Activated T-cell treated with anti-CD3 and anti-CD28 coated beads, Interleukin-2, amount 50 U/mL, for 48 hours (primary cell): Measurements from ENCODE around the gene CDH23.

Experiments
- DNase-seq, 2 experiments: peaks; one replicate each; pipeline ENCODE4 v3.0.0-alpha.2; 2020

CDH23 gene

DNA sequence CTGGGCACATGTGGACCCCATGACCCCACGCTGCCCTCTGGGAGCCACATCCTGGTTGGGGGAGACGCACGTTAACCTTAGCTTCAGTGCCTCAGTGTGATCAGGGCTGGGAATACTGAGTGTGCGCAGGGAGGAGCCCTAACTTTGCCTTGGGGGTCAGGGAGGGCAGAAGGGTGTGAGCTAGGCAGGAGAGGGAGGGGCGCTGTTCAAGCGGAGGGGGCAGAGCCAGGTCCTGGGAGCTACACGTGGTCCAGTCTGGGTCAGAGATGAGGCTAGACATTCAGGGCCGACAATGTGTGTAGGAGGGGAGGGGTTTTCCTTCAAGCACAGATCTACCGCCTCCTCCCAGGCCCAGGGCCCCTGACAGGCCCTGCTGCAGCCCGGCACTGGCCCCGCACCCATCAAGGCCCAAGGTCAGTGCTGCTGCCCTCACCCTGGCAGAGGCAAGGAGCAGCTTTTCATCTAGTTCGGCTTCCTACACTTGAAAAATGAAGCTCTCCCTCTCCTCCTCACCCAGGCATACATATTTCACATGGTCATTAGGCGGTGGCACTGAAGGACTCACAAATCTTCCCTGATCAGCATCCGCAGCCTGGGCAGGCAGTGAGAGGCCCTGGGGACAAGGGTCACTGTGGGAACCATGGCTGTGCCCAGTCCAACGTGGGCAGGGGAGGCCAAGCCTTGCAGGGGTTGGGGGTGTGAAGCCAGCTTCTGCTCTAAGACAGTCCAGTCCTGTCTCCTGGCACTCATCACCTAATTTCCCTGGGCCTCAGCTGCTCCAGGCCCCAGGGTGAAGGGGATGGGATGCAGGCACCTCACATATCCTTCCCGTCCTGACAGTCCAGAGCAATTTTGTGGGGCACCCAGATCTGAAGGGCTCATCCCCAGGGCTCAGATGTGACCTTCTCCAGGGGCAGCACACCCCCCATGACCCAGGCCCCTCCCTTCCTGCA is 275.6 kb downstream of the CDH23 start:
- no peak for DNase-seq

DNA sequence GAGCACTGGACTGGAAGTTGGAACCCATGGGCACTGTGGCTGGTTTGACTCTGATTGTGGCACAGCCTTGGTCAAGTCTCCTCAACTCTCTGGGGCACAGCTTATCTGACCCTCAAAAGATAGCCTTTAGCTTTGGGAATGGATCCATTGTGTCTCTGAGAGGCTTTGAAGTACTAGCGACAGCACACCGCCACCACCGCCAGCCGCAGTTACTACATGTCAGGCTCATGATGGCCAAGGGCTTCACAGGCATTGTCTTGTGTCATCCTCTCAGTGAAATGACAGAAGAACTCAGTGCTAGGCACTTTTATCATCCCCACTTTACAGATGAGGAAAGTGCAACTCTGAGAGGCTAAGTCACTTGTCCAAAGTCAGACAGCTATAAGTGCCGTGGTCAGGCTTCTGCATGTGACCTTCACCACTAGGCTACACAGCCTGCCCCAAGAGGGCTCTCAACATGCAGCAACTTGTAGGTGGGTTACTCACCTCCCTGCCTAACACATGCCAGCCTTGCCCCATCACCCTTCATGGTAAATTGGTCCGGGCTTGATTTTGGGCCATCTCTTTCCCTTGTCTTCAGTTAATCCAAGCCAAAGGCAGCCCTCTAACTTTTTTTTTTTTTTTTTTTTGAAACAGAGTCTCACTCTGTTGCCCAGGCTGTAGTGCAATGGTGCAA is 278.7 kb downstream of the CDH23 start:
- DNase-seq: no peak

DNA sequence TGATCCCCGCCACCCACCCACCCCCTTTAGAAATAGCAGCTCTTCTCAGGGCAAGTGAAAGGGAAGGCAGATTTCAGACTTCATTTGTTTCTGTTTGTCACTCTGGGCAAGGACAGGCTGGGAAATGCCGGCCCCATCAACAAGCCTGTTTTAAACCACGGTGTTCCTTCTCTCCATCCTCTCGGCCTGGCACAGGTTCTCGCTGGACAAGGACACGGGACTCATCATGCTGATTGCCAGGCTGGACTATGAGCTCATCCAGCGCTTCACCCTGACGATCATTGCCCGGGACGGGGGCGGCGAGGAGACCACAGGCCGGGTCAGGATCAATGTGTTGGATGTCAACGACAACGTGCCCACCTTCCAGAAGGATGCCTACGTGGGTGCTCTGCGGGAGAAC is 280.5 kb downstream of the CDH23 start:
- DNase-seq: no peak

DNA sequence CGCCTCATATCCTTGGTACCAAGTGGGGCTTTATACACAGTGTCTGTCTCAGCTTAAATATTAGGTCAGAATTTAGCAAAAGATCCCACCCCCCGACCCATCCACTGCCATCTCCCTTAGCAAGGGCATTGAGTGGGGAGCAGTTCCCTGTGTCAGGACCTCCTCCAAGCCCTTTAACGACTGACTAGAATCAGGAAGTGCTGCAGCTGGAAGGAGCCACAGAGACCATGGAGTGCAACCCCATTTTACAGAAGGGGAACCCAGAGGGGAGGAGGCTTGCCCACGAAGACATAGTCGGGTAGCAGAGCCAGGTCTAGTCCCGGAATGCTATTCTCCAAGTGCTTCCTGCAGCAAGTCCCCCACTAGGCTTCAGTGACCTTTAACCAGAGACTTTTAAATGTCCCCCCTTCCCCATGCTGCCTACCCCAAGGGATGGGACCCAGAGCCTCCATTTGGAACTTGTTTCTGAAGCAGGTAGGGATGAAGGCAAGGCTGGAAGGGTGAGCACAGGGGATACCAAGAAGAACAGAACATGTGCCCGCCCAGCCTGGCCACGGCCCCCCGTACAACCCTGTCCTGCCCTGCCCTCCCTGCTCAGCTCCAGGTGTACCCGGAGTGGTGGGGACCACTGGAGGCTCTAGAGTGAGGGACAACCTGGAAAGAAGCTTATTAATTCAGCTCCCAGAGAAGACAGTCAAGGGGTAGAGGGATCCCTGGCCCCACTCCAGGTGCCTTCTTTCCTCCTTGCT is 281.5 kb downstream of the CDH23 start:
- DNase-seq: no peak

DNA sequence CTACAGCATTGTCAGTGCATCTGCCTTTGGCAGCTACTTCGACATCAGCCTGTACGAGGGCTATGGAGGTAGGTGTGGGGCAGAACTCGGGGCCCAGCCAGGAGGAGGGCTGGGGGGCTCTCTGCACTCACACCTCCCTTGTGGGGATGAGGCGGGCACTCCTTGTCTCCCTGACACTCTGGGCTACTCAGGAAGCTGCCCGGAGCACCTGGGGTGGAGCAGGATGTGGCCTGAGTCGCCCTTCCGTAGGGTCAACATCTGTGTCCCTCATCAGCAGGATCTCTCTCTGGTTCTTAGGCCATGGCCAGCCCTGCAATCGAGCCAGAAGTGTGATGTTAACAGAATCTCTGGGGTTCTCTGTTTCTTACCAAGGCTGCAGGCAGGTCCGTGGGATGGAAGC is 282.7 kb downstream of the CDH23 start:
- DNase-seq: no peak

DNA sequence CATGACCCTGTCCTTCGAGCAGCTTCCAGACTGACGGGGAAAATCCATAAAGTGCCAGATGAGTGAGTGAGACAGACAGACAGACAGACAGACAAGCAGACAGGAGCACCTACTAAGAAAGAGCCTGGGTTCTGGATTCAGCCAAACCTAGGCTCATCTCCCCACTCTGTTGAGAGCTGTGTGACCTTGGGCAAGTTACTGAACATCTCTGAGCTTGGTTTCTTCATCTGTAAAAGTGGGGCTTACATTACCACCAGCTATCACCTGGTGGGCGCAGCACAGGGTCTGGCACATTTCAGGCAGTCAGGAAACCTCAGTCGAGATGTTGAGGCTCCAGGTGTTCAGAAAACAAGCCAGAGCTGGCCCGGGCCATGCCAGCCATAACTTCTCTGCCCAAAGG is 285.3 kb downstream of the CDH23 start:
- DNase-seq: no peak

DNA sequence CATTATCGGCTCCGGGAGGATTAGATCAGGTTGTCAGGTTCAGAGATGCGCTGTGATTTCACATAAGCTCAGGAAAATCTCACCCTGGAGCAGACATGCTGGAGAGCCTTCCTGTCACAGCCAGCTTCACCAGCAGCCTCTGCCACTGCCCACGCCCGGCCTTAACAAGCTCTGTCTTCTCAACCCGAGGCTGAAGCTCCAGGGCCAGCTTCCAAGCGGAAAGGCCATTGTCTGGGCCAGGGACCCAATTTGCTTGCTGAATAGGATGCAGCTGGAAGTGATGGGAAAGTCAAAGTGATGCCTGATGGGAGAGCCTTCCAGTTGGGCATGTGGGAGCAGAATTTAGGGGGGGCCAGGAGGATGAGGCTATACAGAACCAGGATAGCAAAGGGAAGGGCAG is 286.6 kb downstream of the CDH23 start:
- no peak for DNase-seq

DNA sequence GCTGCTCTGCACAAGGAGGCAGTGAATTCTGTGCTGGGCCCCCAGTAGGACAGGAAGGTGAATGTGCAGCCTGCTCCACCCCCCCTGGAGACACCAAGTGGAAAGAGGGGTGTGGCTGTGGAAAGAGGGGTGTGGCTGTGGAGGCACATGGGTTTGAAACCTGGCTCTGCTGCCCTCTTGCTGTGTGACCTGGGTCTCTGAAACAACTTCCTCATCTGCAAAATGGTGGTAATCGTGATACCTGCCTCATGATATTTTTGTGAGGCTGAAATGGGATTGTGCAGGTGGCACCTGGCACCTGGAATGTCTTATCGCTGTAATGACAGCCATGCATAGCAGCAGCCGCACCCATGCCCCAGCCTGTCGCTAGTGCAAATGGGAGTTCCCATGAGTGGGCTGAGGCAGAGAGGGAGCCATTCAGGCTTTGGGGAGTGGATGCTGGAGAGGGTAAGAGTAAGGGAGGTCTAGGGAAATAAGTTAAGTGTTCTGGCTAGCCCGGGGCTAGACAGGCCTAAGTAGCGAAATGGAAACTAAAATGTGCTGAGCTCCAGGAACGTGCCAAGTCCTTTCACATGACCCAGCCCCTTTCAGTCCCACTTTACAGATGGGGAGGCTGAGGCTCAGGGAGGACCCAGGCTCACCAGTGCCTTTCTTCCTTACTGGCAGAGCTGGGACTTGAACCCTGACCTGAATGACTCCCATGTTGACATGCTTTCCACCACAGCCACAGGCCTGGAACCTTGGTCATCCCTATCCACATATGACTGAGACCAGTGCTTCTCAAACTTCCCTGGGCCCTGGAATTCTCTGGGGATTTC is 287.8 kb downstream of the CDH23 start:
- DNase-seq: peak; percentile 38 to 45

DNA sequence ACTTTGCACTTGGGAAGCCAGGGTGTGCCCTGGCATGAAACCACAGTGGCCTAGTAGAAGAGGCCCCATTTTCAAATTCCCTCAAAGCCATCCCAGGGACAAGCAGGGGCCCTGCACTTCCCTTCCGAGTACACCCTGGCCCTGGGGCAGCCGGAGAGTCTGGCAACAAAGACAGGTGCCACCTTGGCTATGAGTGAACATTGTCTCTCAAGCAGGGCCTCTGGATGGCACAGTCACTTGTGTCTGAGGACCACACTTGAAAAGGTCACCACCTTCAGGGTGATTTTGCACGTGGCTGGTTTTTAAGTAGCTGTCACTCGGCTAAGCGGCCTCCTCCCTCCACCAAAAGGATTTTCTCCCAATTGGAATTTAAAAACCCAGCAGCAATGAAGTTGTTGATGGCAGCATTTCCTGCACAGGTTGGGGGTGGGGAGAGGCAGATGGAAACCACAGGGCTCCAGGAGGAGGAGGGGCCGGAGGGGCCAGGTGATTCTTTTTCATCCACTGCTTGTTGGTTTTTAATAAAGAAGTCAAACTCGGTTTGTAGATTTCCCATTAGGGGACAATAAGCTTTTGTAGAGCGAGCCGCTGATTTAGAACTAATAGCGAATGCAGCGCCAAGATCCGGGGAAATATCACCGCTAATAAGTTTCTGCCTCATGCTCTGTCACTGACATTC is 289.0 kb downstream of the CDH23 start:
- no peak for DNase-seq

DNA sequence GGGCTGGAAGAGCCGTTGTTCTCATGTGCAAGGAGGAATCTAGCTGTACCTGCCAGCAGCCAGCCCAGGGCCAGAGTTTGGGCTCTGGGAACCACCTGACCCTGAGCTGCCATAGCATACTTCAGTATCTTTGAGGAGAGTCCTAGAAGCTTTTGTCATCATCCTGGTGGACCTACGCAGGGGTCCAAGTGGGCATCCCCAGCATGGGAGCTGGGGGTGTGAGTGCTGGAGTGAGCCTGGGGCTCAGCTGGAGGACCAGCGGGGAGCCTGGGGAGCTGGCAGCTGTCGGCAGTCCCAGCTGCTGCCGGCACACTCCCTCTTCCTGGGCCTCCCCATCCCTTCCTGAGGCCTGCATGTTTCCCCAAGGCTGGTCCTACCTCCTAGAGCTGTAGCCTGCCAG is 290.4 kb downstream of the CDH23 start:
- DNase-seq: no peak

DNA sequence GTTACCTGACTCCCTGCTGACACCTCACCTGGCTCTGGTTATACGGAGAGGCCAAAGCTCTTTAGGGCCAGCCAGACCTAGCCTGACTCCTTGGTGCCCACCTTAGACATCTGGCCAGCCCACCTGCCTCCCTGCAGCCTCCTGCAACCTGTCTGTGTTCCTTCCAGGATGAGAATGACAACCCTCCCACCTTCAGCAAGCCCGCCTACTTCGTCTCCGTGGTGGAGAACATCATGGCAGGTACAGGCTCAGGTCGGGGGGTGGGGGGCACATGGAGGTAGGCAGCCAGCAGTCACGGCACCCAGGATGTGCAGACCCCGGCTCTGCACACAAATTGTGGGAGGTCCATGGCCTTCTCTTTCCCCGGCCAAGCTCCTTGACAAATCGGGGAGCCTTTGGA is 290.8 kb downstream of the CDH23 start:
- DNase-seq: no peak

DNA sequence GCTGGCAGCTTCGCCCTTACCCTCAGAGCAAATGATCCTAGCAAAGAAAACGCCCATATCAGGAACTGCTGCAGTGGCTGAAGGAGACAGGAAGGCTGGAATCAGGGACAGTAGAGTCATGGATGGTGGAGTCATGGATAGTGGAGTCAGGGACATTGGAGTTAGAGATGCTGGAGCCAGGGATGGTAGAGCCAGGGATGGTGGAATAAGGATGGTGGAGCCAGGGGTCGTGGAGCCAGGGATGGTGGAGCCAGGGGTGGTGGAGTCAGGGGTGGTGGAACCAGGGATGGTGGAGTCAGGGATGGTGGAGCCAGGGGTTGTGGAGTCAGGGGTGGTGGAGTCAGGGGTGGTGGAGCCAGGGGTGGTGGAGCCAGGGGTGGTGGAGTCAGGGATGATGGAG is 291.5 kb downstream of the CDH23 start:
- no peak for DNase-seq

DNA sequence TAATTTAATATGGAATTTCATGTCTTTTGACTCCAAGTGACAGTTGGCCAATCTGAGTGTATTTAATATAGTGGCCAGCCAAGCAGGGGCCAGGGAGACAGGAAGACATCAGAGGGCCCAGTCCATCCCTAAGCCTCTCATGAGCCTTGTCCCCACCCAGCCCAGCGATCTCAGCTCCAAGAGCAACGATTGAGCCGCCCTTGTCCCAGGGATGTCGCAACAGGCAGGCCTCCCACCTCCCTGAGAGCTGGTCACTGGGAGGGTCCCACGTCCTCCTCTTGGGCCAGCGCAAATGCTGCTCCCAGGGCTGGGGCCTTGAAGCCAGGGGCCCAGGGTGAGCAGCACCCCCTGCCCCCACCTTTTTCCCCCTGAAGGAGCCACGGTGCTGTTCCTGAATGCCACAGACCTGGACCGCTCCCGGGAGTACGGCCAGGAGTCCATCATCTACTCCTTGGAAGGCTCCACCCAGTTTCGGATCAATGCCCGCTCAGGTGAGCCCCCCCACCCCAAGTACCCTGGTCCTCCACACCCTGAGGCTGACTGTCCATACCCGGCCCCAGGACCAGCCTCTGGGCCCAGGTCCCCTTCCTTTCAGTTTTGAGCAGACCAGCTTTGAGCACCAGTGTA is 293.5 kb downstream of the CDH23 start:
- DNase-seq: no peak

DNA sequence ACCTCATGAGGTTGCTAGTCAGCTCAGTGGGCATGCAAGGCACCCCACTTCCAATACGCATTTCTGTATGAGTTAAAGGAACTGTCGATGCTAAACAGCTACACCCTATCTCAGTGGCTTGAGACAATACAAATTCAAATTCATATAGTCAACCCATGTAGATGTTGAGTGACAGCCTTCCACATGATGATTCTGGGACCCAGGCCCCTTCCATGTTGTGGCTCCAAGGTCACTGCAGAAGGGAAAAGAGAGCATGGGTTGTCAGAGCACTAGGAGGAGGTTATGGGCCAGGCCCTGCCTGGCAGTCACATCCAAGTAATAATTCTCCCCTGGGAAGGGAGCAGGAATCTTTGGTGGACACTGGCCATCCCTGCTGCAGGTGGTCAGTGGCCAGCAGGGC is 294.7 kb downstream of the CDH23 start:
- DNase-seq: no peak

DNA sequence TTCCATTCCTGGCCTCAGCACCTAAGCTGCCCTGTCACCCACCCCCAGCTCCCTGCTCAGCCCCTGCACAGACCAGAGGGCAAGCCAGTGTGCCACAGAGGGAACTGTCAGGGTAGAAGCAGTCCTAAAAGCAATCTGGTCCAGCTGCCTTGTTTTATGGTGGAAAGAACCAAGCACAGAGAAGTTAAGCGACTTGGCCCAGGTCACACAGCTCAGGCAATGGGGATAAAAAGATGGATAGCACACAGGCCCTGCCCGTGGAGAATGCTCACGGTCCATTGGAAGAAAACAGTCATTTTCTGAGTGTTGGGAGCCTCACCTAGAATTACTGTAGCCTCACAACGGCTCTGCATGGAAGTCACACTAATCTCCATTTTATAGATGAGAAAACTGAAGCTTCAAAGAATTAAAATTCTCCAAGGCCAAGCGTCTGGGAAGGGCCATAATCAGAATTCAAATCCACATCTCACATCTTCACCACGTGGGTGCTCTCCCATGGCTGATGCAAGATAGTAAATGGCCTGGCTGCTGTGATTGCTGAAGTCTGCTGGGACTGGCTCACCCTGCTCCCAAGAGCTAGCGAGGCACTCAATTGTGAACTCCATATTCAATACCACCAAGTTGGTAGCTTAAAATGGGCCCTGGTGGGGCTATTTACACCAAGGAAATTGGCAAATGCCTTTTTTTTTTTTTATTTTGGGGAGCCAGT is 296.0 kb downstream of the CDH23 start:
- no peak for DNase-seq

DNA sequence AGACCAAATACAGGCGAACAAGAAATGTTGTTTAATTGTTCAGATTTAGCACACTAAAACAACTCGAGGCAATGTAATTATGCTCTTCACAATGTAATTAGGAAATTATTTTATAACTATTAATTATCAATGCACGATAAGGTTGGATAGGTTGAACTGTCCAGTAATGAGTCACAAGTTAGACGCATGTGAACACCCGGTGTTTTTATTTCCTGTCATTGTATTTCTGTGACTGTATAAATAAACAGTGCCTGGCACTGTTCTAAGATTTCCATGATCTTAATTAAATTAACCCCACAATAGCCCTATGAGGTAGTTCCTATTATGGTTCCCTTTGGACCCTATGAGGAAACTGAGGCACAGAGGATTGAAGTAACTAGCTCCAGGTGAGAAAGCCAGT is 296.7 kb downstream of the CDH23 start:
- no peak for DNase-seq

DNA sequence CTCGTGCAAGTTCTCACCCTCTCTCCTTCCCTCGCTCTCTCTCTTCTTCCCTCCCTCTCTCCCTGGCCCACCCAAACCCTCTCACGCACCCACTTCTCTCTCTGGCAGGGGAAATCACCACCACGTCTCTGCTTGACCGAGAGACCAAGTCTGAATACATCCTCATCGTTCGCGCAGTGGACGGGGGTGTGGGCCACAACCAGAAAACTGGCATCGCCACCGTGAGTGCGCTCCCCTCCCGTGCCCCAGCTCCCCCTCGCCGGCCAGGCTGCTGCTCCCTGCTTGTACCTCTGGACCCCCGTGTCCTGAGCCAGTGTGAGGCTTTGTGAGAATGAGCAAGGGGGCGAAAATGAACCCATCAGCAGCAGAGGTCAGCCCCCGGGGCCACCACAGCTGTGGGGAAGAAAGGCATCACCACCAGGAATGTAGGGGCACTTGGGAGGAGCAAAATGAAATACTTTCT is 297.4 kb downstream of the CDH23 start:
- no peak for DNase-seq

DNA sequence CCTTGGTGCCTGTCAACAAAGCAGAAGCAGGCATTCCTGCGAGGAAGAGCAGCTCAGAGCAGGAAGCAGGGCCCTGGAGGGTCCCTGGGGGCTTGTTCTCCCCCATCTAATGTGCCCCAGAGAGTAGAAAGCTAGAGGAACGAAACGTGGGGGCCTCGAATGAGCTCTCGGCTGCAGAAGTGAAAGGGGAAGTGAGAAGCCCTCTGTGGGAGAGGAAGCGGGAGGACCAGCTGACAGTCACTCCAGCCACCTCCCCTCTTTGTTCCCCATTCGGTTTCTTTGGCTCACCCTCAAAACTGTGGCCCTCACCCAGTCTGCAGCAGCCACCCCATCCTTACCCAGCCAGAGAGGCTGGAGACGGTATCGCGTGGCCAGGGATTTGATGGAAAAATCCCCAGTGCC is 297.8 kb downstream of the CDH23 start:
- peak in 1 of 2 experiments; percentile 43 for DNase-seq

DNA sequence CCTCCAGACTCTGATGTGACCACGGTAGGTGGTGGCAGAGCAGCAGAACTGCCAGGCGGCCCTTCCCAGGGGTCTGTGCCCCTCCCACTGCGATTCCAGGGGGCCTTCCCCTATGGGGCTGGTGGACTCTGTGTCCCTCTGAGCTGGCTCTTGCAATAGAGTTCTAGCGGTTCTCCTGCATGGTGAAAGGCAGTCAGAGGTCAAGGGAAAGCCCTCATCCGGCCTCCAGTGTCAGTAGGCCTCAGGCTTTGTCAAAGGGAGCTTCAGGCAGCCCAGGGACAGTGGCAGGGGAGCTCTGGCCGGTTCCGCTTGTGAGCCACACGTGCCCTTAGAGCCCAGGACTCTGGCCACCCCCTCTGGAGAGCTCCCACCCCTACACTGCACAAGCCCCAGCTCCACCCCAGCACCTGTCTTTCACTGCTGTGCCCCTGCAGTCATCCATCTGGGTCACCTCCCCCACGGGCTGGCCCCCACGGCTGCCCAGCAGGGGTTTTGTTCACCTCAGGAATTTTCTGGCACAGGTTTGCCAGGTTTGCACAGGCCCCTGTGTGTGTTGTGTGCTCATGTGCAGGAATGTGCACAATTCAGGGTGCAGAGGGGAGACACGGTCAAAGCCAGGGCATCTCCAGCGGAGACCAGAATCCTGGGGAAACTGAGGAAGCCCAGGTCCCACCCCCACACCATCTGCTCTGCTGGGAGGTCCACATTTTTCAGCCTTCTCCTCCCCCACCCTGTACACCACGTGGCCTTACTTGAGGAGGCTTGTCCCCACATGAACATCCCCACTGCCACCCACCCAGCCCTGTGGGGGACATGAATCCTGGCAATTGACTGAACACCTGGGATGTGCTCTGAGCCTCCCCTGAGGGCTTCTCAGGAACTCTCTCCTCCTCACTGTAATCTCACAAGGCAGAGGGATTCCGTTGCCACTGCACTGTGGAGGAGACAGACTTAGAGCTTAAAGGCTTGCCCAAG is 299.1 kb downstream of the CDH23 start:
- DNase-seq: no peak
